Glutamatergic neuron (in vitro differentiated cells): ENCODE results near the gene SEMA4F. TPM values are rescaled to one million over a fixed set of nuclear protein-coding genes. Genes with fewer than 3 reads are reported as not detected.

Experiments used
- DNase-seq: peaks from one replicate; pipeline ENCODE4 v3.0.0; 2022
- H3K27ac Mint-ChIP-seq: one replicate; pipeline ENCODE4 v1.8.0; 2020; ENCODE audit warnings: mild to moderate bottlenecking, mixed read lengths, inconsistent platforms; ENCODE audit not compliant: unreplicated experiment
- H3K27me3 Mint-ChIP-seq: one replicate; pipeline ENCODE4 v1.8.0; 2020; ENCODE audit warnings: mild to moderate bottlenecking, moderate library complexity, mixed read lengths, inconsistent platforms; ENCODE audit not compliant: unreplicated experiment
- H3K36me3 Mint-ChIP-seq: one replicate; pipeline ENCODE4 v1.8.0; 2020; ENCODE audit warnings: mild to moderate bottlenecking, mixed read lengths, inconsistent platforms; ENCODE audit not compliant: unreplicated experiment
- H3K4me1 Mint-ChIP-seq: one replicate; pipeline ENCODE4 v1.8.0; 2020; ENCODE audit warnings: mild to moderate bottlenecking, low read depth, mixed read lengths, inconsistent platforms; ENCODE audit not compliant: unreplicated experiment
- H3K4me3 Mint-ChIP-seq: one replicate; pipeline ENCODE4 v1.8.0; 2020; ENCODE audit warnings: mild to moderate bottlenecking, mixed read lengths, inconsistent platforms; ENCODE audit not compliant: unreplicated experiment
- H3K9me3 Mint-ChIP-seq: one replicate; pipeline ENCODE4 v1.8.0; 2020; ENCODE audit warnings: mild to moderate bottlenecking, moderate library complexity, mixed read lengths, inconsistent platforms; ENCODE audit not compliant: unreplicated experiment
- total RNA-seq: library from RNA; stranded (reverse); fragmentation: NEBNext Ultra II Directional; extraction: Animal tissue kit (Norgen Biotek cat#: 25700); gene quantifications from one replicate; pipeline ENCODE4 v1.2.1, GENCODE V29; 2021; ENCODE audit not compliant: unreplicated experiment
- TF ChIP-seq, protein P1 (sequence below): fragments of 200-600 bp; sonication (generic); IDR thresholded peaks from one replicate; pipeline ENCODE4 v1.5.0; 2021; ENCODE audit not compliant: partially characterized antibody, unreplicated experiment

The SEMA4F gene
- total RNA-seq, 1 donor from 2014 or later, result 28.5 TPM

DNA sequence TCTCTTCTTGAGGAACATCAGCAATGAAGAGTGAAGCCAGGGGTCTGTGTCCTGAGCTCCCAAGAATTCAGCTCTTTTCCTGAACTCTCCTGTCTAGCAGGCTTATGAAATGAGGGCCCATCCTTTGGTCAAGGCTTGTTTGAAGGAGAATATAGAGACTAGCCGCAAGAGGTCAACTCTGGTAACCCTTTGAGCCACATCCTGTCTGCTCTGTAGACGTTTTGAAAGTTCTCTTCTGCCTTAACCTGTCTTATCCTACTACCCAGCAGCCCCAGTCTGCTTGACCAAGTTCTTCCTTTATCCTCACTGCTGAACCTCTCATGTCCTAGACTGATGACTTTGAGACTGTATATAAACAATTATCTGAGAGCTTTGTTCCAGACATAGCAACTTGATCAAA, 5.4 kb downstream of the SEMA4F start:
- Mint-ChIP-seq H3K9me3 (peaks cover 2% of the 10 kb centered on the region), H3K27me3 (peaks cover 5% of the 10 kb centered on the region), H3K27ac (no peak overlapping the region), H3K4me1 (peaks cover 3% of the 10 kb centered on the region), H3K36me3 (peaks cover 19% of the 10 kb centered on the region), H3K4me3 (no peak overlapping the region)
- TF ChIP-seq, protein P1, sequence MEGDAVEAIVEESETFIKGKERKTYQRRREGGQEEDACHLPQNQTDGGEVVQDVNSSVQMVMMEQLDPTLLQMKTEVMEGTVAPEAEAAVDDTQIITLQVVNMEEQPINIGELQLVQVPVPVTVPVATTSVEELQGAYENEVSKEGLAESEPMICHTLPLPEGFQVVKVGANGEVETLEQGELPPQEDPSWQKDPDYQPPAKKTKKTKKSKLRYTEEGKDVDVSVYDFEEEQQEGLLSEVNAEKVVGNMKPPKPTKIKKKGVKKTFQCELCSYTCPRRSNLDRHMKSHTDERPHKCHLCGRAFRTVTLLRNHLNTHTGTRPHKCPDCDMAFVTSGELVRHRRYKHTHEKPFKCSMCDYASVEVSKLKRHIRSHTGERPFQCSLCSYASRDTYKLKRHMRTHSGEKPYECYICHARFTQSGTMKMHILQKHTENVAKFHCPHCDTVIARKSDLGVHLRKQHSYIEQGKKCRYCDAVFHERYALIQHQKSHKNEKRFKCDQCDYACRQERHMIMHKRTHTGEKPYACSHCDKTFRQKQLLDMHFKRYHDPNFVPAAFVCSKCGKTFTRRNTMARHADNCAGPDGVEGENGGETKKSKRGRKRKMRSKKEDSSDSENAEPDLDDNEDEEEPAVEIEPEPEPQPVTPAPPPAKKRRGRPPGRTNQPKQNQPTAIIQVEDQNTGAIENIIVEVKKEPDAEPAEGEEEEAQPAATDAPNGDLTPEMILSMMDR, result no peak
- no peak for DNase-seq

DNA sequence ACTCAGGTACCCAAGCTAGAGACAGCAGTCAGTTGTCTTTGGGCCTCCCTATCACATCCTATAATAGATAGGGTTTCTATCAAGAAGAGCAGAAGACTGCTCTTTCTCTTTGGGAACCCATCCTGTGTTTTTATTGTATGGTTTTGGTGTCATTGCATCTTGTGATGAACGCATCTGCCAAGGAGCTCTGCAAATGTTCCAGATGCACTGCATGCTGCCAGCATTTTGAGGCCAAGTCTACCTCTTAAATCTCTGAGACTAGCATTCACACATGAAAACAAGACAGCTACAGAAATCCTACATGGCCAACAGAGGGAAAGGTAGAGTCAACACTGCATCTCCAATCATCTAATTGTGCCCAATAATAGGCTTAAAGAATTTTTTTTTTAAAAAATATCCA, 14.0 kb downstream of the SEMA4F start:
- peaks cover 1% of the 10 kb centered on the region for H3K9me3 Mint-ChIP-seq
- H3K27ac Mint-ChIP-seq, result no peak overlapping the region
- H3K36me3 Mint-ChIP-seq, result peaks cover 7% of the 10 kb centered on the region
- no peak overlapping the region for H3K4me3 Mint-ChIP-seq
- TF ChIP-seq, protein P1, result no peak
- no peak for DNase-seq
- H3K4me1 Mint-ChIP-seq, result no peaks in the 10 kb centered on the region
- H3K27me3 Mint-ChIP-seq, result peaks cover 2% of the 10 kb centered on the region

- no peak overlapping the region for H3K4me3 Mint-ChIP-seq
- TF ChIP-seq, protein P1, result no peak
- H3K27ac Mint-ChIP-seq, result no peak overlapping the region
- DNase-seq, result no peak
- H3K27me3 Mint-ChIP-seq, result peaks cover 2% of the 10 kb centered on the region
- peaks cover 1% of the 10 kb centered on the region for H3K9me3 Mint-ChIP-seq
- H3K36me3 Mint-ChIP-seq, result peaks cover 14% of the 10 kb centered on the region
- peaks cover 4% of the 10 kb centered on the region for H3K4me1 Mint-ChIP-seq
These were observed 16.2 kb downstream of the SEMA4F start for GRCh38 chr2:74670263-74670662.

DNA sequence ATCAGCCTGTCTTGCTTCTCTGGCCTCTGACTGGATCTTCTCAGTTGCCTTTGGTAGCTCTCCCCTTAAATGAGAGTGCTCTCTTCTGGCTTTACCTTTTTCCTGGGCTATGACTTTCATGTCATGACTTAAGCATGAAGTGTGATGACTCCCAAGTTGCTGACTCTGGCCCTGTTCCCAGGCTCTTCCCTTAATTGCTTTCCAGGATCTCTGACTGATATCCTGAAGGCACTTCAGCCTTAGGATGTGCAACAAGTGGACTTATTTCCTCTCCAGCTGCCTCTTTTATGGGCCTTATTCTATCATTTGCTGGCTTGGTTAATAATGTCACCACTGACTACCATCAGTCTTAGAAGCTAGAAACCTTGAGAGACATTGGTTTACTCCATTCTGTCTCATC, 17.4 kb downstream of the SEMA4F start:
- H3K4me1 Mint-ChIP-seq, result peaks cover 4% of the 10 kb centered on the region
- peaks cover 4% of the 10 kb centered on the region for H3K27me3 Mint-ChIP-seq
- DNase-seq, result no peak
- peaks cover 5% of the 10 kb centered on the region for H3K9me3 Mint-ChIP-seq
- H3K27ac Mint-ChIP-seq, result no peak overlapping the region
- no peak overlapping the region for H3K4me3 Mint-ChIP-seq
- H3K36me3 Mint-ChIP-seq, result peaks cover 21% of the 10 kb centered on the region
- TF ChIP-seq, protein P1, result no peak

DNA sequence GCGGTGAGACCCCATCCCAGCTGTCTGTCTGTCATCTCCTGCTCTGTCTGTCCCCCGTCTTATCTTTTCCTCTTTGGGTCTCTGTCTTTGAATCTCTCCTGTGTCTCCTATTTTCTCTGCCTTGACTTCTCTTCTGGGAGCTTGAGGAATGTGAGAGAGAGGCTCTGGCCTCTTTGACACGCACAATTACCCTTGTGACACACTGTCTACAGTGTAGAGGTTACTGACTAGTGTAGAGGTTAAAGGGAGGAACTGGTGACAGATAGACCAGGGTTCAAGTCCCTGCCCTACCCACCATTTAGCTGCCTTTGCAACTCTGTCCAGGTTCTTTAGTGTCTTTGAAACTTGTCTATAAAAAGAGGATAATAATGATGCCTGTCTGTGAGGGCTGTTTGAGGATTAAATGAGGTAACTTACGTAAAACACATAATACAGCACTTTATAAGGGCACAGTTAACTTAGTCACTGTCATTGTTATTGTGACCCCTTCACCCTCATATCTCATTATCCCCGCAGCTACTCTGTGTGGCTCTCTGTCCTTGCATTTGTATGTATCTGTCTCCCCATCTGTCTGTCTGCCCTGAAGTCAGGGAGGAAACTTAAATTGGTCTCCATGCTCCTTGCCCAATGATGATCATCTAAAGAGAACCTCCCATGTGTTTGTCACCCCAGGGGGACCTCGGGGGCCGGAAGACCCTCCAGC, 19.9 kb downstream of the SEMA4F start:
- Mint-ChIP-seq H3K4me1 (peaks cover 4% of the 10 kb centered on the region), H3K27me3 (peaks cover 6% of the 10 kb centered on the region), H3K9me3 (peaks cover 5% of the 10 kb centered on the region), H3K27ac (no peak overlapping the region), H3K4me3 (no peak overlapping the region), H3K36me3 (peaks cover 25% of the 10 kb centered on the region)
- no peak for DNase-seq
- TF ChIP-seq, protein P1, result no peak
